ENCODE results near the gene CCNA1.

Gene CCNA1

DNA sequence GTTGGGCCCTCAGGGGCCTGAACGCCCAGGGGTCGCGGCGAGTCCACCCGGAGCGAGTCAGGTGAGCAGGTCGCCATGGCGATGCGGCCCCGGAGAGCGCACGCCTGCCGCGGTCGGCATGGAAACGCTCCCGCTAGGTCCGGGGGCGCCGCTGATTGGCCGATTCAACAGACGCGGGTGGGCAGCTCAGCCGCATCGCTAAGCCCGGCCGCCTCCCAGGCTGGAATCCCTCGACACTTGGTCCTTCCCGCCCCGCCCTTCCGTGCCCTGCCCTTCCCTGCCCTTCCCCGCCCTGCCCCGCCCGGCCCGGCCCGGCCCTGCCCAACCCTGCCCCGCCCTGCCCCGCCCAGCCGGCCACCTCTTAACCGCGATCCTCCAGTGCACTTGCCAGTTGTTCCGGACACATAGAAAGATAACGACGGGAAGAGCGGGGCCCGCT, at the start of gene CCNA1:
TSS of gene CCNA1 (plus strand) at position 390 of the 439 bp plus-strand sequence. CDS start 562 bp downstream, outside the sequence.
- DNase-seq (ENCODE audit: low spot score) = no peak

DNA sequence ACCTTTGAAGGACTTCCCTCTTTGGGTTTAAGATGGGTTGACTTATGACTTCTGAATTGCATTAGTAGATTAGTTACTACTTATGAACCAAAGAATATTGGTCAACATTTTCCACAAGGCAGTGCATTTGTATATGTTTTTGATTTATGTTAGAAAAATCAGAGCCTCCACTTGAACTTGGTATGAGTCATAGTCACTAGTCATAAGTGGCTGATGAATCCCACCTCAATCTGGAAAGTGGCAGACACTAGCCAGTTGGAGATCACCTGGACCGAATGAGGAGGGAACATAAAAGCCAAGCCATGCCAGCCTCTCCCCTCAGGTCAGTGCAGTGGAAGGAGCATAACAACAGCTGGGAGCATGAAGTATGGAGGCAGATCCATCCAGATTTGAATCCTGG, 46.8 kb upstream of the CCNA1 start:
- no peak for DNase-seq (ENCODE audit: low spot score)

DNA sequence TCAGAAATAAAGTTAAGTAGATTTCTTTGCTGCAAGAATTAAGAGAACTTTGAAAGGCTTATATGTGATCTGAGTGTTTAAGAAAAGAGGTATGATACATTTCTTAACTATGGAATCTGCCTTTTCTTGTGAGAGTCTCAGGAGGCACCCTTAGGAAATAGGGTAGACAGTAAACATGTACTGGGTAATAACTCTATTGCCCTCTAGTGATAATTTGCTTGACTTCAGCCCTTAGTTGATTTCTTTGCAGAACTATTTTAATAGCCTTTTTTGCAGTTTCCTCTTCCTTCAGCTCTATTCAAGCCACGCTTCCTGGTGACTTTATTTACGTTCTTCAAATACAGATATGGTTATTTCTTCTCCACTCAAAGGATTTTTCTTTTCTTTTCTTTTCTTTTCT, 37.0 kb upstream of the CCNA1 start:
- DNase-seq (ENCODE audit: low spot score) = peak; percentile 19

GRCh38 chr13:36405151-36405550, 27.1 kb upstream of the CCNA1 start:
- DNase-seq (ENCODE audit: low spot score) = no peak

DNA sequence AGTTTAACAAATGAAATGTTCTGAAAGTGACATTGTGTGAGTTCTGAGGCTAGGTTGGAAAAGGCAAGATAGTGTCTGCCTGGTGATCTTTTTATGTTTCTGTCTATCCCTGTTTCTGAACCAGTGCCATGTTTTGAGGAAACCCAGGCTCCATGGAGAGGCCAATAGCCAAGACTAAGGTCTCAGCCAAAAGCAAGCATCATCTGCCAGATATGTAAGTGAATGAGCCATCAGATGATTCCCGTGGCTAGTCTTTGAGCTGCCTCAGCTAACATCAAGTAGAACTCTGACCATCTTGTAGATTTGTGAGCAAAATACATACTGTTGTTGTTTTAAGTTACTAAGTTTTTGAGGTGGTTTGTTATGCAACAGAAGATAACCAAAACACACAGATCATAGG, 19.6 kb upstream of the CCNA1 start:
- DNase-seq (ENCODE audit: low spot score) = no peak

- DNase-seq (ENCODE audit: low spot score) = no peak
These were observed 19.1 kb upstream of the CCNA1 start for GRCh38 chr13:36413161-36413560.

DNA sequence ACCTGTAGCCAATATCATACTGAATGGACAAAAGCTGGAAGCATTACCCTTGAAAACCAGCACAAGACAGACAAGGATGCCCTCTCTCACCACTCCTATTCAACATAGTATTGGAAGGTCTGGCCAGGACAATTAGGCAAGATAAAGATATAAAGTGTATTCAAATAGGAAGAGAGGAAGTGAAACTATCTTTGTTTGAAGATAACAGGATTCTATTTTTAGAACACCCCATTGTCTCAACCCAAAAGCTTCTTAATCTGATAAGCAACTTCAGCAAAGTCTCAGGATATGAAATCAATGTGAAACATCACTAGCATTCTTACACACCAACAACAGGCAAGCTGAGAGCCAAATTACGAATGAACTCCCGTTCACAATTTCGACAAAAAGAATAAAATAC, 17.8 kb upstream of the CCNA1 start:
- no peak for DNase-seq (ENCODE audit: low spot score)

GRCh38 chr13:36417331-36417730, 15.0 kb upstream of the CCNA1 start:
- DNase-seq (ENCODE audit: low spot score) = no peak

DNA sequence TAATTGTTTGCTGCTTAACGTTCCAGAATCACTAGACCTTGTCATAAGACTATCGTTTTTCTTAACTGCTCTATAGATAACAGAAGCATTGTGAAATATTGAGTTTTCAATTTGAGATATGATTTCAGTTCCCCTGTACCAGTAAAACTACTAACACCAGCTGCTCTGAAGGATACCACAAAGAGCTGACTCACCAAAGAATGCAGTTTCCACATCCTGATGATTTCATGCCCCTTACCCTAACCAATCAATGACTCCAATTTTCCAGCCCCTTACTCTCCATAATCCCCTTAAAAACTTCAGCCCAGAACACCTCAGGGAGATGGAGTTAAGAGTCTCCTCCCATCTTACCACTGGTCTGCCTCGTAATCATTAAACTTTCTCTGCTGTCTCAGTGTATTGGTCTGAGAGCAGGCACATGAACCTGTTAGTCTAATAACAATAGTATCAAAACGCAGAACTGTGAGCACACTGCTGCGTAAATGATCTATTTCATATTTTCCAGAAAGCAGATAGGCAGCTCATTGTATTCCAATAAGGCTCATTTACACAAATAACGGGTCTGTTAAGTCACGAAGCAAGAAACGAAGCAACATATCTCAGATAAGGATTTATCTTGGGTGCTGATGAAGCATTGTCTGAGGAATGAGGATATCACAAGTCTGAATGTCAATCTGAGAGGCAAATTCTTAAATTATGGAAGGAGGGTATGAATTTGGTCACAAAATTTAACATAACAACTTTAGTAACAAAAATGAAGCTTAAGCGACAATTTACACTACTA, 14.1 kb upstream of the CCNA1 start:
- DNase-seq (ENCODE audit: low spot score) = no peak

DNA sequence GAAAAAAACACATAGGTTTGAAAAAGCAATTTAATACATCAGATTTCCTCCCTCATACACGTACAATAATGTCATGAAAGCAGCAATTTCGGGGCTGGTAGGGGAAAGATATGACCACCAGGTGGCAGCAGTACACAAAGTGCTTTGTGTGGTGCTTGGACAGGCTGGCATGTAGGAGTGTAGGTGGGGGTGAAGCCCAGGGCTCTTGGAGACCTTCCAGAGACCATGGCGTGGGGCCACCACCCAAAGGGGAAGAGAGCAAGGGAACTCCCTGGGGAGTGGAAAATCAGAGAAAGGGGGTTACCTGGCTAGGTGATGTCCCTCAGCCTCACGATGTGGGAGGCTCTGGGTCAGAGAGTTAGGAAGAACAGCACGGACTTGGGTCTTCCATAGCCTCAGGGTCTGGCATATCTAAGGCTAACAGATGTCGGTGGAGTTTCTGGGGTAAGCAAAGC, 11.8 kb upstream of the CCNA1 start:
- peak; percentile 79 for DNase-seq (ENCODE audit: low spot score)

- no peak for DNase-seq (ENCODE audit: low spot score)
These were observed 10.8 kb upstream of the CCNA1 start for GRCh38 chr13:36421447-36421846.

DNA sequence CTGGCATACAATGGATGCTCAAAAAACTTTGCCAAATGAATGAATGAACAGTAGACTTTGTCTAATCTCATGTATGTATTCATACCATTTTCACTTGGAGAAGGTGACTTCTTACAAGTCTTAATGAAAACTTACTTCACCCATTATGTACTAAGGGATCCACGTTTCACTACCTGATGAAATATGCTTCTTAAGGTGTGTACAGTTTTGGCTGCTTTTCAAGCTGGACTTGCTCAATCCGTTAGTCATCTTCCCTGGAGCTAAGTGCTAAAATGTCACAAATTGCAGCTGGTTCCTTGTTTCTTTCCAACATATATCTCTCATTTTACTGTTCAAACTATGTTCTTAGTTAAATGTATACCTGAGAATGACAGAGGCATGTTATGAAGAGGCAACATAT, 4.2 kb upstream of the CCNA1 start:
- no peak for DNase-seq (ENCODE audit: low spot score)

GRCh38 chr13:36430247-36431203, 1.8 kb upstream of the CCNA1 start:
- DNase-seq (ENCODE audit: low spot score) = no peak

- DNase-seq (ENCODE audit: low spot score) = no peak
These were observed 840 bp upstream of the CCNA1 start for GRCh38 chr13:36431204-36432105.

DNA sequence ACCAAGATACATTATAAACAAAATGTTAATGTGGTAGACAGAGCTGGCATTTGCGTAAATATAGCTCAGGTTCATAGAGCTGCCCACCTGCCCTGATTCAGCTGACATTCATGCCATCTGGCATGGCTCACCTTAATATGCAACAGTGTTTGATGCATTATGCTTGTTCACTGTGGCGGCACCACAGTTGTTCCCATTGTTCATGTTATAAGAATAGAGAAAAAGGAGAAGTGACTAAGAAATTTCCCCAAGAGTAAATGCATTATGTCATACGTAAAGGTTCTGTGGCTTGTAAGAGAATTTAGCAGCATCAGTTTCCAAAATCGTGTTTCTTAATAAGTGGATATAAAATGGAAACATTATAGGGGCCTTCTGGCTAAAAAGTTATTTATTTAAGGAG, 4.5 kb downstream of the CCNA1 start:
- DNase-seq (ENCODE audit: low spot score) = no peak

DNA sequence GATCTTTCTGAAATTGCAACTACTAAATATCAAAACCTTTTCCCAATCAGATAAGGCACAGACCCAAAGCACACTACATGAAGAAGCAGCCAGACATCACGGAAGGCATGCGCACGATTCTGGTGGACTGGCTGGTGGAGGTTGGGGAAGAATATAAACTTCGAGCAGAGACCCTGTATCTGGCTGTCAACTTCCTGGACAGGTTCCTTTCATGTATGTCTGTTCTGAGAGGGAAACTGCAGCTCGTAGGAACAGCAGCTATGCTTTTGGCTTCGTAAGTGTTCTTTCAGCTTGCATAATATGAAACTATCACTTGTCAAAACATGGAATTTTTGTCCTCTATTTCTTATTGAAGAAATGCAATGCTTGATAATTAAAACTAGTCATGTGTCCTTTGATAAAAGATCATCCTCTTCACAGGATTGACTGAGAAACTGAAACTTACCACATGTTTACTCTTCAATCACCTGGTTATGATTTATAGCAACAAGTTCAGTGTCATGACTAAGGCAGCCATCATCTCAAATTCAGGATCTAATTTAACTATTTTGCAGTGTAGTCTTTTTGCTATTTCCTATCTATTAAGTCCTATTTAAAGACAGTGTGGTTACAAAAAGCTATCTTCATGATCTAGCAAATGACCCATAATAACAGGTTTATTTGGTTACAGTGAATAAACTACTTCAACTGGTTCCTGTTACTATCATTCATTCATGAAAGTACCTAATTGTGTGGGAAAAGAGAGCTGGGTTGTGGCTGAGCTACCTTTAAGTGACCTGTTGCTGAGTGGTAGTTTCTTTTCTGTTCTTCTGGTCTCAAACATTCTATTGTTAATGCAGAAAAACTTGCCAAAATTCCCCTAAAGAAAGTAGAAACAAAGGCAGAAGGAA, 6.5 kb downstream of the CCNA1 start:
- no peak for DNase-seq (ENCODE audit: low spot score)

GRCh38 chr13:36445278-36445677, 13.0 kb downstream of the CCNA1 start:
- no peak for DNase-seq (ENCODE audit: low spot score)

GRCh38 chr13:36445891-36446351, 13.6 kb downstream of the CCNA1 start:
- DNase-seq (ENCODE audit: low spot score) = no peak

- no peak for DNase-seq (ENCODE audit: low spot score)
These were observed 15.2 kb downstream of the CCNA1 start for GRCh38 chr13:36447501-36447900.

- DNase-seq (ENCODE audit: low spot score) = no peak
These were observed 18.2 kb downstream of the CCNA1 start for GRCh38 chr13:36450534-36450933.

DNA sequence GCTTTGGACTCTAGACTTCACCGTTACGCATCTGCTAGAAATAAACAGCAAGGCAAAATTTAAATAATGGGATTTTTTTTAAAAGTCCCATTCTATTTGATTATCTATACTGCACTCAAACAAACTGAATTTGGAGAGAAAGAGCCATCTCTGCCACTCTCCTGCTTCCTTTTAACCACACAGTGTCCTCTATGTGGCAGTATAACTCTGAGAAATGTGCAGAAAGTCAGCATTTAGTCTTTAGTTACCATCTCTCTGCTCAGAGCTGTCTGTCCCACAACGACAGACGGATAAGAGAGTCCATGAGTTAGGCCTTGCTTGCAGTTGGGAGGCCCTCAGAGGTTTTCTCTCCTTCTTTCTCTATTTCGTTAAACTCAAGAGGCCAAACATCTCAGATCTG, 21.2 kb downstream of the CCNA1 start:
- peak; percentile 27 for DNase-seq (ENCODE audit: low spot score)

Measured in NAMALWA (cell line).